MCF 10A (cell line): ENCODE results near the gene SEC63. TPM values are rescaled to one million over a fixed set of nuclear protein-coding genes. Genes with fewer than 3 reads are reported as not detected.

ENCODE experiments used
- BruUV-seq: library from RNA; stranded (reverse); fragments of 400-500 nt; replicated peaks from 2 replicates; lab custom pipeline; 2021; lab: Mats Ljungman, UMichigan
- CTCF ChIA-PET: fragments of 300-600 bp; sonication (Branson Sonifier 250); formaldehyde crosslinking; extraction: SDS; loops from one replicate; lab custom pipeline; 2021; ENCODE audit warnings: antibody characterized with exemption, inconsistent platforms; lab: Yijun Ruan, JAX
- POLR2A ChIA-PET: fragments of 300-600, 350-650 bp; sonication (Branson Sonifier 250); formaldehyde crosslinking; extraction: SDS; loops from one replicate; lab custom pipeline; 2020; ENCODE audit warnings: antibody characterized with exemption, inconsistent platforms; lab: Yijun Ruan, JAX
- DNase-seq: peaks from one replicate; pipeline ENCODE4 v3.0.0-alpha.2; 2018; ENCODE audit not compliant: unreplicated experiment
- H3K27ac Mint-ChIP-seq: one replicate; pipeline ENCODE4 v1.8.0; 2022; ENCODE audit warnings: mild to moderate bottlenecking, low read depth, mixed read lengths; ENCODE audit not compliant: unreplicated experiment
- H3K27me3 Mint-ChIP-seq: one replicate; pipeline ENCODE4 v1.8.0; 2022; ENCODE audit warnings: mixed read lengths; ENCODE audit not compliant: insufficient read depth, unreplicated experiment
- H3K36me3 Mint-ChIP-seq: one replicate; pipeline ENCODE4 v1.8.0; 2022; ENCODE audit warnings: mild to moderate bottlenecking, moderate library complexity, mixed read lengths; ENCODE audit not compliant: insufficient read depth, unreplicated experiment
- H3K4me1 Mint-ChIP-seq: one replicate; pipeline ENCODE4 v1.8.0; 2022; ENCODE audit warnings: mixed read lengths; ENCODE audit not compliant: insufficient read depth, unreplicated experiment
- H3K4me3 Mint-ChIP-seq: one replicate; pipeline ENCODE4 v1.8.0; 2022; ENCODE audit warnings: mild to moderate bottlenecking, moderate library complexity, mixed read lengths; ENCODE audit not compliant: unreplicated experiment
- H3K9me3 Mint-ChIP-seq: one replicate; pipeline ENCODE4 v1.8.0; 2022; ENCODE audit warnings: mixed read lengths; ENCODE audit not compliant: unreplicated experiment
- intact Hi-C: fragments of 100-400 bp; cut with micrococcal nuclease; formaldehyde crosslinking; loops from 2 replicates; pipeline ENCODE4 v1.14.1; 2022
- total RNA-seq: library from RNA; stranded (reverse); gene quantifications from 2 replicates; pipeline ENCODE4 v1.2.3, GENCODE V29; 2022
- TF ChIP-seq, protein P1 (sequence below): fragments of 200-600 bp; IDR thresholded peaks from one replicate; pipeline ENCODE4 v1.8.0; 2022; ENCODE audit warnings: antibody characterized with exemption, mild to moderate bottlenecking; ENCODE audit not compliant: unreplicated experiment

SEC63 gene
- total RNA-seq, 1 experiment from 2014 or later = 204 TPM

- Mint-ChIP-seq H3K4me1 (peaks cover 37% of the 10 kb centered on the region), H3K9me3 (no peaks in the 10 kb centered on the region), H3K27ac (no peak overlapping the region), H3K4me3 (no peak overlapping the region), H3K36me3 (no peaks in the 10 kb centered on the region), H3K27me3 (no peaks in the 10 kb centered on the region)
- DNase-seq = no peak
- intact Hi-C loops = no loop called here
- POLR2A ChIA-PET = interaction anchor here (0.8 kb wide), 1 partner anchor 139 kb away, joined by 4 read pairs; no protein-coding TSS in a partner anchor
- no TSS peak for BruUV-seq
- CTCF ChIA-PET = interaction anchor here (2.0 kb wide), 1 partner anchor 30 kb away, joined by 14 read pairs; no protein-coding TSS in a partner anchor
- TF ChIP-seq, protein P1, sequence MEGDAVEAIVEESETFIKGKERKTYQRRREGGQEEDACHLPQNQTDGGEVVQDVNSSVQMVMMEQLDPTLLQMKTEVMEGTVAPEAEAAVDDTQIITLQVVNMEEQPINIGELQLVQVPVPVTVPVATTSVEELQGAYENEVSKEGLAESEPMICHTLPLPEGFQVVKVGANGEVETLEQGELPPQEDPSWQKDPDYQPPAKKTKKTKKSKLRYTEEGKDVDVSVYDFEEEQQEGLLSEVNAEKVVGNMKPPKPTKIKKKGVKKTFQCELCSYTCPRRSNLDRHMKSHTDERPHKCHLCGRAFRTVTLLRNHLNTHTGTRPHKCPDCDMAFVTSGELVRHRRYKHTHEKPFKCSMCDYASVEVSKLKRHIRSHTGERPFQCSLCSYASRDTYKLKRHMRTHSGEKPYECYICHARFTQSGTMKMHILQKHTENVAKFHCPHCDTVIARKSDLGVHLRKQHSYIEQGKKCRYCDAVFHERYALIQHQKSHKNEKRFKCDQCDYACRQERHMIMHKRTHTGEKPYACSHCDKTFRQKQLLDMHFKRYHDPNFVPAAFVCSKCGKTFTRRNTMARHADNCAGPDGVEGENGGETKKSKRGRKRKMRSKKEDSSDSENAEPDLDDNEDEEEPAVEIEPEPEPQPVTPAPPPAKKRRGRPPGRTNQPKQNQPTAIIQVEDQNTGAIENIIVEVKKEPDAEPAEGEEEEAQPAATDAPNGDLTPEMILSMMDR = no peak
These were observed 140.2 kb downstream of the SEC63 start for GRCh38 chr6:107817784-107818183.

Other genes with a start within 250 kb of the SEC63 start
- not detected in 2 replicates for gene SCML4, start 133.9 kb downstream of the SEC63 start, total RNA-seq
- gene OSTM1, start 116.5 kb upstream of the SEC63 start, total RNA-seq = 35.5 and 71.8 TPM in 2 replicates
- not detected in 2 replicates for gene NR2E1, start 207.8 kb upstream of the SEC63 start, total RNA-seq